B cell (primary cell): ENCODE data around the gene FOXJ1. TPM values are rescaled to one million over a fixed set of nuclear protein-coding genes. Genes with fewer than 3 reads are reported as not detected.
"Not testable (repeated sequence)": the region's sequence is repeated elsewhere in the genome, so short reads cannot be mapped to it uniquely, and the experiment has no call there.

ENCODE experiments used
- ATAC-seq: fragments of 200-7000 bp; cut with Tn5 transposase; one replicate; pipeline ENCODE4 v1.10.0; 2021; ENCODE audit warnings: low read depth, mild to moderate bottlenecking, moderate number of reproducible peaks, moderate library complexity
- CTCF ChIA-PET: fragments of 350-600 bp; sonication (Branson Sonifier 250); formaldehyde crosslinking; loops from one replicate; lab custom pipeline; 2021; ENCODE audit warnings: antibody characterized with exemption, inconsistent platforms; lab: Charles Lee
- POLR2A ChIA-PET: fragments of 350-600 bp; sonication (Branson Sonifier 250); formaldehyde crosslinking; loops from one replicate; lab custom pipeline; 2021; ENCODE audit warnings: antibody characterized with exemption; lab: Charles Lee
- DNase-seq: peaks from one replicate; pipeline ENCODE4 v3.0.0; 2013
- H2AFZ ChIP-seq: 2 replicates; pipeline ENCODE4 v1.6.1; 2012; ENCODE audit warnings: mild to moderate bottlenecking, low read depth, low read length; ENCODE audit not compliant: insufficient read depth, poor library complexity, severe bottlenecking
- H3K27ac ChIP-seq, 2 donors: 1 replicate in 1 of 2; 2 replicates in 1 of 2; pipeline ENCODE4 v1.5.1; 2012 to 2013; ENCODE audit warnings: low read length in 2 of 2, mild to moderate bottlenecking in 2 of 2, moderate library complexity in 1 of 2
- H3K27me3 ChIP-seq, 4 experiments: fragments of 200-600 bp in 1 of 4; sonication (generic) in 1 of 4; replicated peaks in 1 of 4; 1 replicate in 2 of 4; 2 replicates in 2 of 4; pipeline versions ENCODE4 v1.6.1 to v1.7.0; 2013 to 2016; ENCODE audit warnings: low read length in 3 of 4, mild to moderate bottlenecking in 2 of 4, mixed read lengths in 1 of 4, moderate library complexity in 1 of 4; ENCODE audit not compliant: insufficient read depth in 4 of 4, control insufficient read depth in 3 of 4; ENCODE audit errors: control extremely low read depth in 1 of 4
- H3K36me3 ChIP-seq, 2 experiments: replicated peaks in 1 of 2; 1 replicate in 1 of 2; 2 replicates in 1 of 2; pipeline versions ENCODE4 v1.6.1 to v1.7.1; 2013; ENCODE audit warnings: low read length in 1 of 2; ENCODE audit not compliant: insufficient read depth in 2 of 2, control insufficient read depth in 1 of 2; ENCODE audit errors: control extremely low read depth in 1 of 2, extremely low read depth in 1 of 2
- H3K4me1 ChIP-seq, 2 donors: fragments of 200-600 bp in 1 of 2; sonication (generic) in 1 of 2; 1 replicate in 1 of 2; 2 replicates in 1 of 2; pipeline versions ENCODE4 v1.5.1 to v1.6.1; 2013 to 2017; ENCODE audit warnings: low read length in 2 of 2; ENCODE audit not compliant: control insufficient read depth in 2 of 2, insufficient read depth in 2 of 2
- H3K4me2 ChIP-seq: replicated peaks from 2 replicates; pipeline ENCODE3; 2012; ENCODE audit warnings: mild to moderate bottlenecking, low read depth, low read length; ENCODE audit not compliant: poor library complexity, severe bottlenecking
- H3K4me3 ChIP-seq, 5 experiments: fragments of 200-600 bp in 1 of 5; sonication (generic) in 1 of 5; 1 replicate in 3 of 5; 2 replicates in 2 of 5; pipeline versions ENCODE4 v1.5.1 to v1.7.0; 2011 to 2016; ENCODE audit warnings: low read length in 4 of 5, mild to moderate bottlenecking in 4 of 5, low read depth in 2 of 5, control low read depth in 1 of 5, moderate library complexity in 1 of 5; ENCODE audit not compliant: insufficient read depth in 1 of 5; ENCODE audit errors: control extremely low read depth in 1 of 5, extremely low read depth in 1 of 5
- H3K79me2 ChIP-seq: fragments of 200-600 bp; sonication (generic); one replicate; pipeline ENCODE4 v1.6.0; 2016; ENCODE audit warnings: low read length; ENCODE audit not compliant: control insufficient read depth, insufficient read depth
- H3K9ac ChIP-seq: fragments of 200-600 bp; sonication (generic); 2 replicates; pipeline ENCODE4 v1.6.1; 2017; ENCODE audit warnings: mild to moderate bottlenecking, low read length, moderate library complexity
- H3K9me3 ChIP-seq, 3 donors: one replicate each; pipeline versions ENCODE4 v1.6.1 to v1.7.1; 2013; ENCODE audit warnings: low read length in 2 of 3; ENCODE audit not compliant: control insufficient read depth in 2 of 3, insufficient read depth in 1 of 3; ENCODE audit errors: control extremely low read depth in 1 of 3
- H4K20me1 ChIP-seq: 2 replicates; pipeline ENCODE4 v1.6.0; 2012; ENCODE audit warnings: mild to moderate bottlenecking, low read length; ENCODE audit not compliant: insufficient read depth, control insufficient read depth, poor library complexity, severe bottlenecking
- H3K27ac Mint-ChIP-seq: one replicate; pipeline ENCODE4 v1.8.0; 2021; ENCODE audit warnings: mixed read lengths
- H3K27me3 Mint-ChIP-seq: one replicate; pipeline ENCODE4 v1.8.0; 2021; ENCODE audit warnings: mixed read lengths
- H3K4me1 Mint-ChIP-seq: one replicate; pipeline ENCODE4 v1.8.0; 2021; ENCODE audit warnings: mixed read lengths
- H3K4me3 Mint-ChIP-seq: one replicate; pipeline ENCODE4 v1.8.0; 2021; ENCODE audit warnings: mixed read lengths
- H3K9me3 Mint-ChIP-seq: one replicate; pipeline ENCODE4 v1.8.0; 2022; ENCODE audit warnings: mixed read lengths; ENCODE audit not compliant: insufficient read depth
- EZH2 ChIP-seq: IDR thresholded peaks from 2 replicates; pipeline ENCODE4 v1.6.1; 2012; ENCODE audit warnings: borderline replicate concordance, low read depth, mild to moderate bottlenecking, moderate library complexity, low read length; ENCODE audit not compliant: insufficient read depth, poor library complexity, severe bottlenecking
- WGBS: methylation state at CpG from one replicate; pipeline ENCODE4 v1.1.5; 2013; ENCODE audit warnings: missing lambda C conversion rate; ENCODE audit not compliant: insufficient coverage; 5-methylcytosine and 5-hydroxymethylcytosine counted together
- intact Hi-C: fragments of 100-400 bp; cut with micrococcal nuclease; formaldehyde crosslinking; loops from one replicate; pipeline ENCODE4 v1.10.0; 2022
- polyA plus RNA-seq: library from polyadenylated mRNA; depleted of rRNA; stranded (reverse); fragments of >200 nt; gene quantifications from 2 replicates; pipeline ENCODE4 v1.2.3, GENCODE V29; 2012
- total RNA-seq, 2 donors: library from RNA; stranded (reverse); fragments of 120-200 nt in 1 of 2; gene quantifications; 1 replicate in 1 of 2; 2 replicates in 1 of 2; pipeline versions ENCODE4 v1.2.3 to v1.2.4, GENCODE V29; 2013 to 2022
- TF ChIP-seq, protein P1 (sequence below): fragments of 200-600 bp; IDR thresholded peaks from one replicate; pipeline ENCODE4 v1.8.0; 2022; ENCODE audit warnings: antibody characterized with exemption, mild to moderate bottlenecking

FOXJ1 gene
- total and polyA plus RNA-seq, 2 donors (not counting 1 experiment from before 2014, with no cell fraction given): 0.20 to 1.0 TPM

DNA sequence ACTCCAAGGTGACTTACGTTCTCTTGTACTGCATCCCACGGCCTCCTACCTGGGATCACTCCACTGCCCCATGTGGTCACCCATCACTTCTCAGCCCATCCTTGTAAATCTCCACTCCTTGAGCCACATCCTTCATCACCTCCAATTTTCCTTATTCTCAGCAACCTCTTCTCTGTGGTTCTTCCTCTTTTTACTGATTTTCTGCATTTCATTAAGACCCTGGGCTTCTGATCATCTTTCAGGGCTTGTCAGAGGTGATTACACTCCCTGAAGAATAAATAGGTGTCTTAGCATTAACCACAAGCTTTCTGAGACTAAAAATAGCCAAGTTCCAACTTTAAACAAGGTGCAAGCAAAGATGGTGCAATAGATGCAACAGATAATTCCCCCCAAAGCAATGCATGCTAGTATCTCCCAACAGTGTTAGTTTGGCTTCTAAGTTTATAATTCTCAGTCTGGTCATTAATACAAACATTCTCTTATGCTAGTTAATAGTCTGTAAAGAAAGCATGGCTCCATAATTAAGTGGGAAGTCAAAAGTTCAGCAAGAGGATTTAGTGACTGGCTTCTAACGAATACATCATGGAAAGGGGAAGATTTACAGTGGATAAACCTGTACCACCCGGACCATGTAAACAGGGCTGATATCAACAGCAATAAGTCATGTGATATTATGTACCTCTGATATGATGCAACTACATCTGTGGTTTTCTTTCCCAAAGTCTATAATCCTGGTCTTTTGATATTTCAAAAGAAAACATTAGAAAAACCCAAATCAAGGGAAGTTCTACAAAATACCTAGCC lies 47.4 kb upstream of the FOXJ1 start:
- Mint-ChIP-seq H3K27me3 (no peaks in the 10 kb centered on the region), H3K9me3 (no peaks in the 10 kb centered on the region), H3K4me1 (peaks cover 28% of the 10 kb centered on the region), H3K4me3 (no peak overlapping the region), H3K27ac (no peak overlapping the region)
- DNase-seq (no peak), ATAC-seq (no peak)
- no peaks in the 10 kb centered on the region for H4K20me1 ChIP-seq
- H3K79me2 ChIP-seq: no peaks in the 10 kb centered on the region
- ChIA-PET POLR2A (no interaction called here), CTCF (interaction anchor here (0.9 to 2.6 kb wide), 6 partner anchors 8 to 91 kb away, joined by 3 to 9 read pairs (median 4); no protein-coding TSS in a partner anchor)
- no peaks in the 10 kb centered on the region for H3K36me3 ChIP-seq
- H3K4me3 ChIP-seq: no peak overlapping the region
- intact Hi-C loops: no loop called here
- no peak overlapping the region for H3K27ac ChIP-seq
- H3K9ac ChIP-seq: no peak overlapping the region
- H3K27me3 ChIP-seq: no peaks in the 10 kb centered on the region
- H3K4me1 ChIP-seq: peaks cover 10 to 27% of the 10 kb centered on the region in 2 donors
- WGBS: 73% methylated on average over 2 of the region's 4 CpGs
- no peak overlapping the region for H3K4me2 ChIP-seq
- H3K9me3 ChIP-seq: no peaks in the 10 kb centered on the region
- no peak overlapping the region for H2AFZ ChIP-seq
- TF ChIP-seq, protein P1, sequence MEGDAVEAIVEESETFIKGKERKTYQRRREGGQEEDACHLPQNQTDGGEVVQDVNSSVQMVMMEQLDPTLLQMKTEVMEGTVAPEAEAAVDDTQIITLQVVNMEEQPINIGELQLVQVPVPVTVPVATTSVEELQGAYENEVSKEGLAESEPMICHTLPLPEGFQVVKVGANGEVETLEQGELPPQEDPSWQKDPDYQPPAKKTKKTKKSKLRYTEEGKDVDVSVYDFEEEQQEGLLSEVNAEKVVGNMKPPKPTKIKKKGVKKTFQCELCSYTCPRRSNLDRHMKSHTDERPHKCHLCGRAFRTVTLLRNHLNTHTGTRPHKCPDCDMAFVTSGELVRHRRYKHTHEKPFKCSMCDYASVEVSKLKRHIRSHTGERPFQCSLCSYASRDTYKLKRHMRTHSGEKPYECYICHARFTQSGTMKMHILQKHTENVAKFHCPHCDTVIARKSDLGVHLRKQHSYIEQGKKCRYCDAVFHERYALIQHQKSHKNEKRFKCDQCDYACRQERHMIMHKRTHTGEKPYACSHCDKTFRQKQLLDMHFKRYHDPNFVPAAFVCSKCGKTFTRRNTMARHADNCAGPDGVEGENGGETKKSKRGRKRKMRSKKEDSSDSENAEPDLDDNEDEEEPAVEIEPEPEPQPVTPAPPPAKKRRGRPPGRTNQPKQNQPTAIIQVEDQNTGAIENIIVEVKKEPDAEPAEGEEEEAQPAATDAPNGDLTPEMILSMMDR: no peak
- no peak for TF ChIP-seq EZH2

DNA sequence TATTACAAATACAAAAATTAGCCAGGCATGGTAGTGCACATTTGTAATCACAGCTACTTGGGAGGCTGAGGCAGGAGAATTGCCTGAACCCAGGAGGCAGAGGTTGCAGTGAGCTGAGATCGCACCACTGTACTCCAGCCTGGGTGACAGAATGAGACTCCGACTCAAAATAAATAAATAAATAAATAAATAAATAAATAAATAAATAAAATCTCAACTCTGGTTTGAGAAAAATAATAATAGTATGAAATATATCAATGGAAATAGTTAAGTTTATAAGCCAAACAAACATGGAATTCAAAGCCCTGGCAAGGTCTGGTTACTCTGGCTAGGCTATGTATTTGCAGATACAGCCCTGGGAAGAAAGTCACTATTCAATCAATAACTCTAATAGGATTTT lies 45.7 kb upstream of the FOXJ1 start:
- H4K20me1 ChIP-seq, H2AFZ ChIP-seq, POLR2A ChIA-PET, H3K4me2 ChIP-seq, H3K27me3 Mint-ChIP-seq, DNase-seq, ATAC-seq, H3K36me3 ChIP-seq, H3K27ac ChIP-seq, H3K27ac Mint-ChIP-seq, H3K4me3 ChIP-seq, H3K9me3 Mint-ChIP-seq, H3K9ac ChIP-seq, intact Hi-C loops, H3K9me3 ChIP-seq, H3K4me3 Mint-ChIP-seq, H3K27me3 ChIP-seq, H3K79me2 ChIP-seq: not testable (repeated sequence)
- WGBS: no CpG with 5 or more reads among the region's 2 CpGs
- peaks cover 7 to 30% of the 10 kb centered on the region in 2 donors for H3K4me1 ChIP-seq
- H3K4me1 Mint-ChIP-seq: peaks cover 26% of the 10 kb centered on the region
- CTCF ChIA-PET: interaction anchor here (1.5 kb wide), 1 partner anchor 88 kb away, joined by 3 read pairs; no protein-coding TSS in a partner anchor
